AG09309 (cell line): ENCODE measurements around the gene MYBBP1A.

Source experiments
- DNase-seq: peaks from one replicate; pipeline ENCODE4 v3.0.0-alpha.2; 2010; ENCODE audit warnings: low read depth
- H3K4me3 ChIP-seq: 2 replicates; pipeline ENCODE4 v1.5.1; 2011; ENCODE audit warnings: mild to moderate bottlenecking, low read depth, low read length, moderate library complexity; ENCODE audit not compliant: control insufficient read depth
- TF ChIP-seq, protein P1 (sequence below): IDR thresholded peaks from 2 replicates; pipeline ENCODE4 v1.5.1; 2011; ENCODE audit warnings: mild to moderate bottlenecking, low read depth, low read length, inconsistent platforms; ENCODE audit not compliant: insufficient read depth, control insufficient read depth; ENCODE audit errors: missing control alignments

MYBBP1A gene

DNA sequence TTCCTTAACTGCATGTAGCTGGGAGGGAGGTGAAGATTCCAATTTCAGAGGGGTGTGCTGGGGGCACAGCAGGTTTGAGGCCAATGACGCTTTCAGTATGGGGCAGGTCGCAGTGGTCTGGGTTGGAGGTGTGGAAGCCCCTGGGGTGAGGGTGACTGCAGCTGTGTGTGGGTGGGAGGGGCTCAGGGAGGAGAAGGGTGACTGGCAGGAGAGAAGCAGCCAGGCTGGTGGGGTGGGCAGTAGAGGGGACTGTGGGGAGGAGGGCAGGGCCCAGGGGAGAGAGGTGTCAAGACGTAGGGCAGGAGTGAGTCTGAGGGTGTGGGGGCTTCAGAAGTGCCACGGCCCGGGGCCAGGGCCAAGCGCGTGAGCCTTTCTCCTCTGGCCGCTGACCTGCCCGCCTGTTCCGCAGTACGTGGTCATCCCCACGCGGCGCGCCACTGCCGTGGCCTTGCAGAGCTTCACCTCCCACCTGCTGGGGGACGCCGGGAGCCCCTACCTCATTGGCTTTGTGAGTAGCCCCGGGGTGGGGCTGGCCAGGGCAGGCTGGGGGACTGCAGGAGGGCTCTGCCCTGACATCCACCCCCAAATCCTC is 19.4 kb downstream of the MYBBP1A start:
- no peak overlapping the region for H3K4me3 ChIP-seq
- DNase-seq, result no peak
- TF ChIP-seq, protein P1, sequence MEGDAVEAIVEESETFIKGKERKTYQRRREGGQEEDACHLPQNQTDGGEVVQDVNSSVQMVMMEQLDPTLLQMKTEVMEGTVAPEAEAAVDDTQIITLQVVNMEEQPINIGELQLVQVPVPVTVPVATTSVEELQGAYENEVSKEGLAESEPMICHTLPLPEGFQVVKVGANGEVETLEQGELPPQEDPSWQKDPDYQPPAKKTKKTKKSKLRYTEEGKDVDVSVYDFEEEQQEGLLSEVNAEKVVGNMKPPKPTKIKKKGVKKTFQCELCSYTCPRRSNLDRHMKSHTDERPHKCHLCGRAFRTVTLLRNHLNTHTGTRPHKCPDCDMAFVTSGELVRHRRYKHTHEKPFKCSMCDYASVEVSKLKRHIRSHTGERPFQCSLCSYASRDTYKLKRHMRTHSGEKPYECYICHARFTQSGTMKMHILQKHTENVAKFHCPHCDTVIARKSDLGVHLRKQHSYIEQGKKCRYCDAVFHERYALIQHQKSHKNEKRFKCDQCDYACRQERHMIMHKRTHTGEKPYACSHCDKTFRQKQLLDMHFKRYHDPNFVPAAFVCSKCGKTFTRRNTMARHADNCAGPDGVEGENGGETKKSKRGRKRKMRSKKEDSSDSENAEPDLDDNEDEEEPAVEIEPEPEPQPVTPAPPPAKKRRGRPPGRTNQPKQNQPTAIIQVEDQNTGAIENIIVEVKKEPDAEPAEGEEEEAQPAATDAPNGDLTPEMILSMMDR, result no peak

DNA sequence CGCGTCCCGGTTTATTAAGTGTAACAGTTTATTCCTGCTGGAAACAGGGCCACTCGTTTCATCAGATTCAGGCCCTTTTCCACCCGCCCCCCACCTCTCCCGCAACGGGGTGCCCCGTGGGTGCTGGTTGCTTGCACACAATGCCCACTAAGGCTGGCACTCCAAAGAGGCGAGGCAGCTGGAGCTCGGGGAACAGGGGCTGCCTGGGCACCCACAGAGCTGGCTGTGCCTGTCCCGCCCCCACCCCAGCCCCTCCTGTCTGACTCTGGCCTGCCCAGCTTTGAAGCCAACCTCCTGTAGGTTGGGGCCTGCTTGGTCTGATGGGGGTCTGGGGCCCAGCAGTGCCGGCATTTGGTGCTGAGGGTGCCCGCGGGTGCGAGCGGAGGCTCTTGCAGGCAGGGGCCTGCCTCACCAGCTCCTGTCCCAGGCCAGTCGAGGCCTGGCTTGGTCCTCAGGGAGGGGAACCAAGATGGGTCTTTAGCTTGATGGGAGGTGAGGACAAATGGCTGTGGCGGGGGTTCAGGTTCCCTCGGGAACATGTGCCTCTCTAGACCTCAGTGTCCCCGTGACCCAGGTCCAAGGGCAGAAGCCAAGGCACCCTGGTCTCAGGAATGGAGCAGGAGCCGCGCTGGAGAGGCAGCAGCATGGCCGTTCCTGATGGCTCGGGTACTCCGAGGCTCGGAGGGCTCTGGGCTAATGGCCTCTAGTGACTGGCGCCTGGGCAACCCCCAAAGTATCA is 20.1 kb downstream of the MYBBP1A start:
- DNase-seq, result no peak
- TF ChIP-seq, protein P1, result no peak
- H3K4me3 ChIP-seq, result no peak overlapping the region

DNA sequence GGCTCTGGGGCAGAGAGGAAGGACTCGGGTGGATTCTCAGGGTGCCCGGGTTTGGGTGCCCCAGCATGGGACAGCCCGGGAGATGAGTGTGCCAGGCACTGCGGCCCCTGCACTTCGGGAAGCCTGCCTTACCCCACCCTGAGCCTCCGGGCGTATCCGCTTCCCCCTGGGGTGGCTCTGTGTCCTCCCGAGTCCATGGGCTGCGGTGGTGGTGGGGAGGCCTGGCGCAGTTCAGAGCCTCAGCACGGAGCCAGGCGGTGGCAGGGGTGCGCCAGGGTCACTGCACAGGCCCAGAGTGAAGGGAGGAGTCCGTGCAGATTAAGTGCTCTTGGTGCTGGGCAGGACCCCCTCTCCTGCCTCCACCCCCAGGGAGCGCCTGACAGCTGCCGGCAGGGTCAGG is 20.7 kb downstream of the MYBBP1A start:
- TF ChIP-seq, protein P1, result no peak
- H3K4me3 ChIP-seq, result no peak overlapping the region

DNA sequence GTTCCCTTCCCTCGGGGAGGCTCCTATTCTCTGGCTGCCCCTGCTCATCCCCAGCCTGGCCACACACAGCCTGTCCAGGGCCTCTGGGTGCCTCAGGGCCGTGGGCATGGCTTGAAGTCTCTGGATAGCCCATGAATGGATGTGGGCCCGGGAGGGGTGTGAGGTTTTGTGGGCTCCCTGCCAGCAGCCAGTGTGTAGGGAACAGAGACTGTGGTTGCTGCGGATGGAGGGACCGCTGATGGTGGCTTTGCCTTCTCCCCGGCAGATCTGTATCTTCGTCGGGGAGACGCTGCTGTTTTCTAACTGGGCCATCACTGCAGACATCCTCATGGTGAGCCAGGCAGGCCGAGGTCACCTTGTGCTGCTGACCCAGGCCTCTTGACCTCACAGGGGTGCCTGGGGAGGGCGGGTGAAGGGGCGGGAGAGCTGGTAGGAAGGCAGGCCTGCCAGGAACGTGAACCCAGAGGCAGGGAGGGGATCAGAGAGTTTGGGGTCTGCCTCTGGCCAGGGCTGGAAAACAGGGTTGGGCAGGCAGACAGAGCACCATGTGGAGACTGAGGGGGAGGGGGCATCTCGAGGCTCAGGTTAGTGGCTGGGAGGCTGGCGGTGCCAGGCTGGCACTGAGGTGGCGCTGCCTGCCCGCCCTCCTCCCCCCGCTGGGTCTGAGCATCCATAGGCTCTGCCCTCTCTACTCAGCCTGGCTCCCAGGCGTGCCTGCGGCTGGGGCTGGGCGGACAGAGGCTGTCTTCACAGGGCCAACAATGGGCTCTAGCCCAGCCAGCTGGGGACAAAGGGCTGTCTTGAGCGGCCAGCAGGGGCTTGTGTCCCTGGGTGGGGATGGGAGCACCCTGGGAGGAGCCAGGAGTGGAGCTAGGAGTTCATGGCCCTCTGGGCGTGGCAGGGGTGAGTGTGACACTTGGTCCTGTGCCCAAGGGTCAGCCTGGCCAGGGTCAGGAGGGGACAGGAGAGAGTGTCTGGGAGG is 21.4 kb downstream of the MYBBP1A start:
- no peak for DNase-seq

More for the DNA sequence above, 20.7 kb downstream of the MYBBP1A start:
- DNase-seq, result no peak

DNA sequence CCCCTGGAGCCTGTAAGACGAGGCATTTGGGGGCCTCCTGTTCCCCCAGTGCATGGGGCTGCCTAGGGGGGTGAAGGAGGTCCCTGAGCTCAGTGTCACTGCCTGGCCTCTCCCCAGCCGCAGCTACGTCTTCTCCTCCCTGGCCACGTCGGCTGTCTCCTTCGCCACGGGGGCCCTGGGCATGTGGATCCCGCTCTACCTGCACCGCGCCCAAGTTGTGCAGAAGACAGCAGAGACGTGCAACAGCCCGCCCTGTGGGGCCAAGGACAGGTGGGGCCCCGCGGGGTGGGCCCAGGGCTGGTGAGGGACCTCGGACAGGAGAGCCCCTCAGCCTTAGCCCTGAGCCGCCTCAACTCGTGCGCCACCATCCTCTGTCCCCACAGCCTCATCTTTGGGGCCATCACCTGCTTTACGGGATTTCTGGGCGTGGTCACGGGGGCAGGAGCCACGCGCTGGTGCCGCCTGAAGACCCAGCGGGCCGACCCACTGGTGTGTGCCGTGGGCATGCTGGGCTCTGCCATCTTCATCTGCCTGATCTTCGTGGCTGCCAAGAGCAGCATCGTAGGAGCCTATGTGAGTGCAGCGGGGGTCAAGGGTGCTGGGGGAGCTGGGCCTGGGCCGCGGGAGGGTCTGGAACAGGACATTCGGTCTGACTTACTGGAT is 22.2 kb downstream of the MYBBP1A start:
- TF ChIP-seq, protein P1, result no peak
- no peak overlapping the region for H3K4me3 ChIP-seq
- no peak for DNase-seq

More for the DNA sequence above, 21.4 kb downstream of the MYBBP1A start:
- no peak overlapping the region for H3K4me3 ChIP-seq
- TF ChIP-seq, protein P1, result no peak
